ENCODE measurements around the gene POTEM.
"Not testable (repeated sequence)": the region's sequence is repeated elsewhere in the genome, so short reads cannot be mapped to it uniquely, and the experiment has no call there.

GRCh38 chr14:18962143-18962542, 5.1 kb upstream of the POTEM start:
- not testable (repeated sequence) for TF ChIP-seq ZSCAN23 (tag by site-specific recombination; IDR thresholded peaks at IDR 0.05); ZNF292 (tag by site-specific recombination; IDR thresholded peaks at IDR 0.05; ENCODE audit: borderline replicate concordance, low read depth); SP3 (tag by site-specific recombination; IDR thresholded peaks at IDR 0.05); ZNF623 (tag by site-specific recombination; IDR thresholded peaks at IDR 0.05); SALL2 (tag by site-specific recombination; IDR thresholded peaks at IDR 0.05; ENCODE audit: borderline replicate concordance); ZNF830 (tag by site-specific recombination; IDR thresholded peaks at IDR 0.05; ENCODE audit: low read depth); ZNF600 (tag by site-specific recombination; IDR thresholded peaks at IDR 0.05); TCF7L2 (IDR thresholded peaks at IDR 0.05; ENCODE audit: borderline replicate concordance, low read depth, low read length); MYNN (tag by site-specific recombination; IDR thresholded peaks at IDR 0.05; ENCODE audit: borderline replicate concordance); PATZ1 (tag by site-specific recombination; IDR thresholded peaks at IDR 0.05)
- TF ChIP-seq, protein P1, sequence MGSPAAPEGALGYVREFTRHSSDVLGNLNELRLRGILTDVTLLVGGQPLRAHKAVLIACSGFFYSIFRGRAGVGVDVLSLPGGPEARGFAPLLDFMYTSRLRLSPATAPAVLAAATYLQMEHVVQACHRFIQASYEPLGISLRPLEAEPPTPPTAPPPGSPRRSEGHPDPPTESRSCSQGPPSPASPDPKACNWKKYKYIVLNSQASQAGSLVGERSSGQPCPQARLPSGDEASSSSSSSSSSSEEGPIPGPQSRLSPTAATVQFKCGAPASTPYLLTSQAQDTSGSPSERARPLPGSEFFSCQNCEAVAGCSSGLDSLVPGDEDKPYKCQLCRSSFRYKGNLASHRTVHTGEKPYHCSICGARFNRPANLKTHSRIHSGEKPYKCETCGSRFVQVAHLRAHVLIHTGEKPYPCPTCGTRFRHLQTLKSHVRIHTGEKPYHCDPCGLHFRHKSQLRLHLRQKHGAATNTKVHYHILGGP (tag by site-specific recombination; IDR thresholded peaks at IDR 0.05) = not testable (repeated sequence)
- TF ChIP-seq, protein P2, sequence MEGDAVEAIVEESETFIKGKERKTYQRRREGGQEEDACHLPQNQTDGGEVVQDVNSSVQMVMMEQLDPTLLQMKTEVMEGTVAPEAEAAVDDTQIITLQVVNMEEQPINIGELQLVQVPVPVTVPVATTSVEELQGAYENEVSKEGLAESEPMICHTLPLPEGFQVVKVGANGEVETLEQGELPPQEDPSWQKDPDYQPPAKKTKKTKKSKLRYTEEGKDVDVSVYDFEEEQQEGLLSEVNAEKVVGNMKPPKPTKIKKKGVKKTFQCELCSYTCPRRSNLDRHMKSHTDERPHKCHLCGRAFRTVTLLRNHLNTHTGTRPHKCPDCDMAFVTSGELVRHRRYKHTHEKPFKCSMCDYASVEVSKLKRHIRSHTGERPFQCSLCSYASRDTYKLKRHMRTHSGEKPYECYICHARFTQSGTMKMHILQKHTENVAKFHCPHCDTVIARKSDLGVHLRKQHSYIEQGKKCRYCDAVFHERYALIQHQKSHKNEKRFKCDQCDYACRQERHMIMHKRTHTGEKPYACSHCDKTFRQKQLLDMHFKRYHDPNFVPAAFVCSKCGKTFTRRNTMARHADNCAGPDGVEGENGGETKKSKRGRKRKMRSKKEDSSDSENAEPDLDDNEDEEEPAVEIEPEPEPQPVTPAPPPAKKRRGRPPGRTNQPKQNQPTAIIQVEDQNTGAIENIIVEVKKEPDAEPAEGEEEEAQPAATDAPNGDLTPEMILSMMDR (tag by site-specific recombination; IDR thresholded peaks at IDR 0.05) = not testable (repeated sequence)
- TF ChIP-seq, protein P3, sequence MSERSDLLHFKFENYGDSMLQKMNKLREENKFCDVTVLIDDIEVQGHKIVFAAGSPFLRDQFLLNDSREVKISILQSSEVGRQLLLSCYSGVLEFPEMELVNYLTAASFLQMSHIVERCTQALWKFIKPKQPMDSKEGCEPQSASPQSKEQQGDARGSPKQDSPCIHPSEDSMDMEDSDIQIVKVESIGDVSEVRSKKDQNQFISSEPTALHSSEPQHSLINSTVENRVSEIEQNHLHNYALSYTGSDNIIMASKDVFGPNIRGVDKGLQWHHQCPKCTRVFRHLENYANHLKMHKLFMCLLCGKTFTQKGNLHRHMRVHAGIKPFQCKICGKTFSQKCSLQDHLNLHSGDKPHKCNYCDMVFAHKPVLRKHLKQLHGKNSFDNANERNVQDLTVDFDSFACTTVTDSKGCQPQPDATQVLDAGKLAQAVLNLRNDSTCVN (tag by site-specific recombination; optimal IDR thresholded peaks at IDR 0.05) = not testable (repeated sequence)
